HCT116 (cell line): ENCODE results near the gene PDE2A. TPM values are rescaled to one million over a fixed set of nuclear protein-coding genes. Genes with fewer than 3 reads are reported as not detected.

Experiments
- ATAC-seq: fragments of 200-7000 bp; cut with Tn5 transposase; 2 replicates; pipeline ENCODE4 v1.9.1; 2020; ENCODE audit warnings: mild to moderate bottlenecking, moderate library complexity
- BruUV-seq: library from RNA; stranded (reverse); fragments of 400-500 nt; replicated peaks from 2 replicates; lab custom pipeline; 2021; lab: Mats Ljungman, UMichigan
- CTCF ChIA-PET: fragments of 300-600 bp; sonication (Branson Sonifier 250); formaldehyde crosslinking; loops from one replicate; lab custom pipeline; 2021; ENCODE audit warnings: antibody characterized with exemption; lab: Charles Lee
- POLR2A ChIA-PET: fragments of 300-600, 350-600 bp; sonication (Branson Sonifier 250); formaldehyde crosslinking; loops from one replicate; lab custom pipeline; 2021; ENCODE audit warnings: antibody characterized with exemption; lab: Charles Lee
- RAD21 ChIA-PET, 2 experiments: fragments of 300-600 bp; sonication (Branson Sonifier 250); formaldehyde crosslinking; loops; one replicate each; lab custom pipeline; 2023; ENCODE audit warnings: low total read pairs in 2 of 2; ENCODE audit not compliant: uncharacterized antibody in 2 of 2, unreplicated experiment in 2 of 2, low non-redundant PET in 1 of 2; lab: Charles Lee
- DNase-seq: peaks from one replicate; pipeline ENCODE4 v3.0.0-alpha.2; 2010; ENCODE audit warnings: low read depth, low spot score
- H2AFZ ChIP-seq: fragments of 200-600 bp; shearing (Covaris generic), sonication (generic); 2 replicates; pipeline ENCODE4 v1.6.1; 2017; ENCODE audit warnings: low read depth, mixed run types, mixed read lengths, antibody characterized with exemption, low read length; ENCODE audit not compliant: poor library complexity, severe bottlenecking
- H3K27ac ChIP-seq: 2 replicates; pipeline ENCODE4 v1.5.1; 2012; ENCODE audit warnings: low read depth, low read length
- H3K27me3 ChIP-seq: fragments of 200-600 bp; sonication (generic); 2 replicates; pipeline ENCODE4 v1.6.1; 2016; ENCODE audit warnings: mixed run types, low read length, mixed read lengths; ENCODE audit not compliant: insufficient read depth
- H3K36me3 ChIP-seq, 2 experiments: fragments of 200-500 bp in 1 of 2; fragments of 200-600 bp in 1 of 2; sonication (Bioruptor generic) in 1 of 2; sonication (generic) in 1 of 2; 2 replicates each; pipeline versions ENCODE4 v1.5.1 to v1.6.1; 2014 to 2016; ENCODE audit warnings: low read length in 2 of 2, inconsistent platforms in 1 of 2, mixed read lengths in 1 of 2, mixed run types in 1 of 2; ENCODE audit not compliant: insufficient read depth in 2 of 2, control insufficient read depth in 1 of 2
- H3K4me1 ChIP-seq, 2 experiments: fragments of 200-600 bp in 1 of 2; sonication (generic) in 1 of 2; 2 replicates each; pipeline versions ENCODE4 v1.5.1 to v1.6.1; 2012 to 2017; ENCODE audit warnings: low read length in 2 of 2, inconsistent platforms in 1 of 2, mild to moderate bottlenecking in 1 of 2, mixed read lengths in 1 of 2, mixed run types in 1 of 2, moderate library complexity in 1 of 2; ENCODE audit not compliant: insufficient read depth in 2 of 2, control insufficient read depth in 1 of 2
- H3K4me2 ChIP-seq: fragments of 200-600 bp; sonication (generic); 2 replicates; pipeline ENCODE4 v1.6.1; 2017; ENCODE audit warnings: mixed run types, low read length, mixed read lengths
- H3K4me3 ChIP-seq, 2 experiments: fragments of 200-600 bp in 1 of 2; sonication (generic) in 1 of 2; replicated peaks in 1 of 2; 2 replicates each; pipeline ENCODE4 v1.5.1; 2011 to 2016; ENCODE audit warnings: low read length in 2 of 2, control low read depth in 1 of 2, low read depth in 1 of 2, mild to moderate bottlenecking in 1 of 2, mixed read lengths in 1 of 2, mixed run types in 1 of 2
- H3K79me2 ChIP-seq: fragments of 200-600 bp; sonication (generic); 2 replicates; pipeline ENCODE4 v1.6.1; 2017; ENCODE audit warnings: mild to moderate bottlenecking, mixed run types, low read length, moderate library complexity, mixed read lengths; ENCODE audit not compliant: insufficient read depth
- H3K9ac ChIP-seq: fragments of 200-600 bp; sonication (generic); 2 replicates; pipeline ENCODE4 v1.6.1; 2016; ENCODE audit warnings: low read length, mixed read lengths
- H3K9me2 ChIP-seq: fragments of 200-600 bp; sonication (generic), shearing (Covaris generic); 2 replicates; pipeline ENCODE4 v1.6.1; 2017; ENCODE audit warnings: mixed run types, mild to moderate bottlenecking, moderate library complexity; ENCODE audit not compliant: insufficient read depth
- H3K9me3 ChIP-seq, 2 experiments: fragments of 200-500 bp in 1 of 2; fragments of 200-600 bp in 1 of 2; sonication (Bioruptor generic) in 1 of 2; sonication (generic) in 1 of 2; 2 replicates each; pipeline ENCODE4 v1.6.1; 2014 to 2017; ENCODE audit warnings: low read length in 2 of 2, mixed read lengths in 2 of 2, inconsistent platforms in 1 of 2, low read depth in 1 of 2, mild to moderate bottlenecking in 1 of 2, mixed run types in 1 of 2, moderate library complexity in 1 of 2; ENCODE audit not compliant: control insufficient read depth in 1 of 2, insufficient read depth in 1 of 2
- H4K20me1 ChIP-seq: fragments of 200-600 bp; sonication (generic), shearing (Covaris generic); 2 replicates; pipeline ENCODE4 v1.6.1; 2017; ENCODE audit warnings: mixed run types, mild to moderate bottlenecking, moderate library complexity; ENCODE audit not compliant: insufficient read depth
- CBX3 ChIP-seq: IDR thresholded peaks from 2 replicates; pipeline ENCODE4 v1.6.1; 2012; ENCODE audit warnings: low read depth
- CEBPB ChIP-seq: IDR thresholded peaks from 2 replicates; pipeline ENCODE4 v1.6.1; 2012; ENCODE audit warnings: low read depth
- ELF1 ChIP-seq: IDR thresholded peaks from 2 replicates; pipeline ENCODE4 v1.6.1; 2012; ENCODE audit warnings: low read depth, borderline replicate concordance
- EZH2phosphoT487 ChIP-seq: fragments of 200-600 bp; IDR thresholded peaks from 2 replicates; pipeline ENCODE4 v1.6.1; 2018; ENCODE audit warnings: antibody characterized with exemption, borderline replicate concordance
- POLR2A ChIP-seq: IDR thresholded peaks from 2 replicates; pipeline ENCODE4 v1.7.0; 2011; ENCODE audit warnings: borderline replicate concordance; ENCODE audit not compliant: insufficient read depth, insufficient read length; ENCODE audit errors: extremely low read depth
- SIN3A ChIP-seq: IDR thresholded peaks from 2 replicates; pipeline ENCODE4 v1.6.1; 2012; ENCODE audit warnings: low read depth
- SRF ChIP-seq: IDR thresholded peaks from 2 replicates; pipeline ENCODE4 v1.6.1; 2012; ENCODE audit warnings: low read depth
- TCF7L2 ChIP-seq: IDR thresholded peaks from 2 replicates; pipeline ENCODE4 v1.7.0; 2011; ENCODE audit warnings: borderline replicate concordance, inconsistent platforms; ENCODE audit not compliant: insufficient read depth, insufficient read length; ENCODE audit errors: extremely low read depth
- ZFX ChIP-seq: fragments of 450-650 bp; IDR thresholded peaks from 2 replicates; pipeline ENCODE4 v1.6.1; 2017
- ZNF274 ChIP-seq: fragments of 200-500 bp; sonication (Bioruptor generic); IDR thresholded peaks from 2 replicates; pipeline ENCODE4 v1.6.1; 2014; ENCODE audit warnings: mild to moderate bottlenecking, low read depth, low read length, inconsistent platforms
- intact Hi-C: fragments of 100-400 bp; cut with micrococcal nuclease; formaldehyde crosslinking; loops from 2 replicates; pipeline ENCODE4 v1.10.0; 2022
- total RNA-seq: library from RNA; stranded (reverse); gene quantifications from one replicate; pipeline ENCODE4 v1.2.1, GENCODE V29; 2021; ENCODE audit not compliant: unreplicated experiment
- TF ChIP-seq, protein P1 (sequence below): IDR thresholded peaks from 2 replicates; pipeline ENCODE4 v1.6.1; 2012; ENCODE audit warnings: low read depth
- TF ChIP-seq, protein P2 (sequence below), 3 experiments: fragments of 200-600 bp in 1 of 3; sonication (generic) in 1 of 3; IDR thresholded peaks in 2 of 3; conservative IDR thresholded peaks in 1 of 3; 2 replicates each; pipeline ENCODE4 v1.5.1; 2012 to 2017; ENCODE audit warnings: low read depth in 2 of 3, low read length in 2 of 3, antibody characterized with exemption in 1 of 3, borderline replicate concordance in 1 of 3, control low read depth in 1 of 3, mild to moderate bottlenecking in 1 of 3, mixed read lengths in 1 of 3, mixed run types in 1 of 3, moderate library complexity in 1 of 3; ENCODE audit not compliant: insufficient read depth in 1 of 3
- TF ChIP-seq, protein P3 (sequence below): IDR thresholded peaks from 2 replicates; pipeline ENCODE4 v1.6.1; 2011; ENCODE audit warnings: mild to moderate bottlenecking, low read length, moderate library complexity; ENCODE audit not compliant: insufficient replicate concordance; ENCODE audit errors: extremely low read depth

The PDE2A gene
- total RNA-seq, 1 experiment from 2014 or later, result 7.6 TPM

DNA sequence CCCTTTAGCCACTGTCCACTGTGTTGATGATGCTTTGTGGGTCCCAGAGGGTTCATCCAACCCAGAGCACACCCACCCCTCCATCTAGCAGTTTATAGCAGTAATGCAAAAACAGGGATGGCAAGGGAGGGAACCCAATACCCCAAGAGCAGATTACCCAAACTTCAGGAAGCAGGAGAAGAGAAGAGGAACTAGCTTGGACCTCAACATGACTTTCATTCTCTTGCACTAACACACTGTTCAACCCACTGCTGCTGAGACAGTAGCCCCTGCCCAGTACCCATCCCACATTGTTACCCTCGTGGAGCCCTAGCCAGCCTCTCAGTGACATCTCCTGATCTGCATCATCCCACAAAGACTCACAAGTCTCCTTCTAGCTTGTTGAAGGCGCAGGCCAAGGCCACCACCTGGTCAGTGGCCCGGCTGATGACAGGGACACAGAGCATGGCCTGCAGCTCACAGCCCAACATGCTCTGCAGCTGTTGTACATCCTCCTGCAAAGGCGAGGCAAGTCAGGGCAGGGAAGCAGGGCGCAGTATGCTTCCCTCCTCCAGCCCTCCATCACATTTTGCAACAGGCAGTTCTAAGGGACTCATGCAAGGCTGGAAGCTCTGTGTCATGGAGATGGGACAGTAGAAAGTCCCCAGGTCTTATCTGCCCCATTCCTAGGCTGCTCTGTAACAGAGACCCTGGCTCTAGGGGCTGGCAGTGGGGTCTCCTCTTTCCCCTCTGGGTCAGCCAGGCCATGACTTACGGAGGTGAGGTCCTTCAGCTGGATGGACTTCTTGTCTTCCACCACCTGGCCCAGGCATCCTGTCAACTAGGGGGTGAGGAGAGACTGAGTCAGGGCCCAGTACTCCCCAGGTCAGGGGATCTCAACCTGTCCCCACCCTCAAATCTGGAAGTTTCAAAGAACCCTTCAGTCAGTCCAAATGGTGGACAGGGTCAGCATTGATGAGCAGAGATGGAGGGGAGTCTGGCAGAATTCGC, 85.5 kb downstream of the PDE2A start:
- no peak for DNase-seq
- no peaks in the 10 kb centered on the region for H3K9me3 ChIP-seq
- H3K27ac ChIP-seq, result no peak overlapping the region
- TF ChIP-seq EZH2phosphoT487 (no peak), ELF1 (no peak), TCF7L2 (no peak), ZNF274 (no peak), POLR2A (no peak), CBX3 (no peak), CEBPB (no peak), SIN3A (no peak), SRF (no peak), ZFX (no peak)
- TF ChIP-seq, protein P1, sequence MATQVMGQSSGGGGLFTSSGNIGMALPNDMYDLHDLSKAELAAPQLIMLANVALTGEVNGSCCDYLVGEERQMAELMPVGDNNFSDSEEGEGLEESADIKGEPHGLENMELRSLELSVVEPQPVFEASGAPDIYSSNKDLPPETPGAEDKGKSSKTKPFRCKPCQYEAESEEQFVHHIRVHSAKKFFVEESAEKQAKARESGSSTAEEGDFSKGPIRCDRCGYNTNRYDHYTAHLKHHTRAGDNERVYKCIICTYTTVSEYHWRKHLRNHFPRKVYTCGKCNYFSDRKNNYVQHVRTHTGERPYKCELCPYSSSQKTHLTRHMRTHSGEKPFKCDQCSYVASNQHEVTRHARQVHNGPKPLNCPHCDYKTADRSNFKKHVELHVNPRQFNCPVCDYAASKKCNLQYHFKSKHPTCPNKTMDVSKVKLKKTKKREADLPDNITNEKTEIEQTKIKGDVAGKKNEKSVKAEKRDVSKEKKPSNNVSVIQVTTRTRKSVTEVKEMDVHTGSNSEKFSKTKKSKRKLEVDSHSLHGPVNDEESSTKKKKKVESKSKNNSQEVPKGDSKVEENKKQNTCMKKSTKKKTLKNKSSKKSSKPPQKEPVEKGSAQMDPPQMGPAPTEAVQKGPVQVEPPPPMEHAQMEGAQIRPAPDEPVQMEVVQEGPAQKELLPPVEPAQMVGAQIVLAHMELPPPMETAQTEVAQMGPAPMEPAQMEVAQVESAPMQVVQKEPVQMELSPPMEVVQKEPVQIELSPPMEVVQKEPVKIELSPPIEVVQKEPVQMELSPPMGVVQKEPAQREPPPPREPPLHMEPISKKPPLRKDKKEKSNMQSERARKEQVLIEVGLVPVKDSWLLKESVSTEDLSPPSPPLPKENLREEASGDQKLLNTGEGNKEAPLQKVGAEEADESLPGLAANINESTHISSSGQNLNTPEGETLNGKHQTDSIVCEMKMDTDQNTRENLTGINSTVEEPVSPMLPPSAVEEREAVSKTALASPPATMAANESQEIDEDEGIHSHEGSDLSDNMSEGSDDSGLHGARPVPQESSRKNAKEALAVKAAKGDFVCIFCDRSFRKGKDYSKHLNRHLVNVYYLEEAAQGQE, result no peak
- TF ChIP-seq, protein P2, sequence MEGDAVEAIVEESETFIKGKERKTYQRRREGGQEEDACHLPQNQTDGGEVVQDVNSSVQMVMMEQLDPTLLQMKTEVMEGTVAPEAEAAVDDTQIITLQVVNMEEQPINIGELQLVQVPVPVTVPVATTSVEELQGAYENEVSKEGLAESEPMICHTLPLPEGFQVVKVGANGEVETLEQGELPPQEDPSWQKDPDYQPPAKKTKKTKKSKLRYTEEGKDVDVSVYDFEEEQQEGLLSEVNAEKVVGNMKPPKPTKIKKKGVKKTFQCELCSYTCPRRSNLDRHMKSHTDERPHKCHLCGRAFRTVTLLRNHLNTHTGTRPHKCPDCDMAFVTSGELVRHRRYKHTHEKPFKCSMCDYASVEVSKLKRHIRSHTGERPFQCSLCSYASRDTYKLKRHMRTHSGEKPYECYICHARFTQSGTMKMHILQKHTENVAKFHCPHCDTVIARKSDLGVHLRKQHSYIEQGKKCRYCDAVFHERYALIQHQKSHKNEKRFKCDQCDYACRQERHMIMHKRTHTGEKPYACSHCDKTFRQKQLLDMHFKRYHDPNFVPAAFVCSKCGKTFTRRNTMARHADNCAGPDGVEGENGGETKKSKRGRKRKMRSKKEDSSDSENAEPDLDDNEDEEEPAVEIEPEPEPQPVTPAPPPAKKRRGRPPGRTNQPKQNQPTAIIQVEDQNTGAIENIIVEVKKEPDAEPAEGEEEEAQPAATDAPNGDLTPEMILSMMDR (IDR thresholded peaks at IDR 0.05 in 2 of 3, conservative IDR thresholded peaks at IDR 0.05 in 1 of 3; ENCODE audit: borderline replicate concordance in 1 of 3, insufficient read depth in 1 of 3, low read depth in 2 of 3, low read length in 2 of 3), result no peak
- TF ChIP-seq, protein P3, sequence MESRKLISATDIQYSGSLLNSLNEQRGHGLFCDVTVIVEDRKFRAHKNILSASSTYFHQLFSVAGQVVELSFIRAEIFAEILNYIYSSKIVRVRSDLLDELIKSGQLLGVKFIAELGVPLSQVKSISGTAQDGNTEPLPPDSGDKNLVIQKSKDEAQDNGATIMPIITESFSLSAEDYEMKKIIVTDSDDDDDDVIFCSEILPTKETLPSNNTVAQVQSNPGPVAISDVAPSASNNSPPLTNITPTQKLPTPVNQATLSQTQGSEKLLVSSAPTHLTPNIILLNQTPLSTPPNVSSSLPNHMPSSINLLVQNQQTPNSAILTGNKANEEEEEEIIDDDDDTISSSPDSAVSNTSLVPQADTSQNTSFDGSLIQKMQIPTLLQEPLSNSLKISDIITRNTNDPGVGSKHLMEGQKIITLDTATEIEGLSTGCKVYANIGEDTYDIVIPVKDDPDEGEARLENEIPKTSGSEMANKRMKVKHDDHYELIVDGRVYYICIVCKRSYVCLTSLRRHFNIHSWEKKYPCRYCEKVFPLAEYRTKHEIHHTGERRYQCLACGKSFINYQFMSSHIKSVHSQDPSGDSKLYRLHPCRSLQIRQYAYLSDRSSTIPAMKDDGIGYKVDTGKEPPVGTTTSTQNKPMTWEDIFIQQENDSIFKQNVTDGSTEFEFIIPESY, result no peak
- CTCF ChIA-PET, result interaction anchor here (1.2 to 3.1 kb wide), 5 partner anchors 9 to 117 kb away, joined by 3 to 16 read pairs (median 6); no protein-coding TSS in a partner anchor
- RAD21 ChIA-PET, result interaction anchor here in 1 of 2 experiments (1.2 kb wide), 1 partner anchor 95 kb away, joined by 3 read pairs; no protein-coding TSS in a partner anchor
- H3K27me3 ChIP-seq, result no peaks in the 10 kb centered on the region; the same call in 1 of the 2 replicates
- peaks cover 0 to 6% of the 10 kb centered on the region in 2 experiments; a peak in 1 of 4 replicates for H3K4me1 ChIP-seq
- ATAC-seq, result no peak
- H3K9me2 ChIP-seq, result no peaks in the 10 kb centered on the region
- H4K20me1 ChIP-seq, result no peaks in the 10 kb centered on the region
- H3K4me3 ChIP-seq, result no peak overlapping the region
- no peak overlapping the region for H3K9ac ChIP-seq
- no peak overlapping the region for H2AFZ ChIP-seq
- no peaks in the 10 kb centered on the region for H3K36me3 ChIP-seq
- POLR2A ChIA-PET, result no interaction called here
- no TSS peak for BruUV-seq
- H3K79me2 ChIP-seq, result no peaks in the 10 kb centered on the region
- intact Hi-C loops, result loop anchor here (5.0 kb wide), 1 partner anchor 589 kb away; no protein-coding TSS in a partner anchor
- no peak overlapping the region for H3K4me2 ChIP-seq
